Measurements from ENCODE around the gene PLGRKT. TPM values are rescaled to one million over a fixed set of nuclear protein-coding genes. Genes with fewer than 3 reads are reported as not detected.

The PLGRKT gene, protein sequence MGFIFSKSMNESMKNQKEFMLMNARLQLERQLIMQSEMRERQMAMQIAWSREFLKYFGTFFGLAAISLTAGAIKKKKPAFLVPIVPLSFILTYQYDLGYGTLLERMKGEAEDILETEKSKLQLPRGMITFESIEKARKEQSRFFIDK
- total RNA-seq, result 12.4 and 13.9 TPM in 2 replicates
- long read RNA-seq, transcript PLGRKT-201 (6 exons, 932 nt), result major isoform, 19 of 31 reads
- long read RNA-seq, partial matches to known transcripts, result 0 of 31 reads
- long read RNA-seq, other reads (novel, unspliced or antisense), result 12 of 31 reads

DNA sequence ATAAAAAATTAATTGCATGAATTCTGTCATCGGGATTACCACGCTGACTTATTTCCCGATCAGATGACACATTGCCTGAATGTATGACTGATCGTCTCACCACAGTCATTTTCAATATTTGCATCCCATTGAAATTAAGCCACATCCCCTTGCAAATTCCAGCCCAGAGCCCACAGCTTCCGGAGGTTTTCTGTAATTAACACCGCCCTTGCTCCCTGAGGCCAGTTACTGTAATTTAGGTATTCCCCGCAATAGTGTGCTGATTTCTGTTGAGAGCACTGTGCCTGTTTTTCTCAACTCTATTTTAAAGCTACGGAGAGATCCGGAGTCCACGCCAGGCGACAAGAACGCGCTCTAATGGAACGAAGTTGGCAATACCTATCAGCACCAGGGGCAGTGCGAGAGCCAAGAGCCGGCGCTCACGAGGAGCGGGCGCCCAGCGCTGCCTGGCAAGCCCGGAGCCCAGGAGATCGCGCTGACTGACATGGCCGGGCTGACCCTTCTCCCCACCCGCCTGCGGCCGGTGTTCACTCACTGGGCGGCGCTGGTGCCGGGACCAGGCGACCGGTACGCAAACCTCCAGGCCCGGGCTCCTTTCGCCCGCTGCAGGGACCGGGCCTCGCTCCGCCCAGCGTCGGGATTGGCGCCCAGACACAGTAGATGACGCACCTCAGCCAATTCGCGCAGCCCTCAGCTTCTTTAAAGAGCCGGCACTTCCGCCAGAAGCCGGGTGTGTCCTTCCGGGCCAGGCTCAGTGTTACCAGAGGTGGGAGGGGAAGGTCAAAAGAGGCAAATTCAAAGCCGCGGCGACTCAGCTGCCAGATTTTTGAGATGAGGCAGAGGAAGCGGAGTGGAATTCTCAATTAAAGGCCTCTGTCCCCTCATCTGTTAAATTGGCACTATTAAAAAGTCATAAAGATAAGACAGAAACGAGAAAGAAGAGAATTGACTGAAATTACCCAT, at the start of gene PLGRKT:
TSS of gene PLGRKT (minus strand) at position 672 of the 963 bp plus-strand sequence. CDS start 5,948 bp downstream, outside the sequence.
- Mint-ChIP-seq H3K4me1 (ENCODE audit: unreplicated experiment) (peaks cover 21% of the 10 kb centered on the region), H3K27me3 (ENCODE audit: unreplicated experiment) (no peaks in the 10 kb centered on the region), H3K27ac (ENCODE audit: unreplicated experiment) (peak within 1 kb of the TSS; percentile 96), H3K4me3 (ENCODE audit: unreplicated experiment) (peak within 1 kb of the TSS; percentile 91), H3K9me3 (ENCODE audit: unreplicated experiment) (no peaks in the 10 kb centered on the region), H3K36me3 (ENCODE audit: unreplicated experiment) (peaks cover 10% of the 10 kb centered on the region)
- TF ChIP-seq CTCF (IDR thresholded peaks at IDR 0.05), result peak; percentile 39
- DNase-seq (ENCODE audit: extremely low spot score, unreplicated experiment), result peak; percentile 94

DNA sequence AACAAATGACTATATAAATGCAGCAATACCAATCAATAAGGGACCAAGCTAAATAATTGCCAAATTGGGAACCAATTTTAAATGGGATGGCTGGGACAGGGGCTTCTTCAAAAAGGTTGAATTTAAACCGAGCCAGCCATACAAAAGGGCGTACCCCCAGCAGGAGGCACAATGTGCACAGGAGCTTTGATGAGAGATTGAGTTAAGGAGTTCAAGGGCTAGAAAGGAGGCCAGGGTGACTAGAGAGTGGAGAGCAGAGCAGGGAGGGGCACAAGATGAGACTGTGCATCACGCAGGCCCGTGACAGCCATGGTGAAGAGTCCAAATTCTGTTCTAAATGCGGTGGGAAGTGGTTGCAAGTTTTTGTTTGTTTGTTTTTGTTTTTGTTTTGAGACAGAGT, 49.3 kb upstream of the PLGRKT start:
- H3K4me1 Mint-ChIP-seq (ENCODE audit: unreplicated experiment), result no peaks in the 10 kb centered on the region
- no peak overlapping the region for H3K27ac Mint-ChIP-seq (ENCODE audit: unreplicated experiment)
- no peak overlapping the region for H3K4me3 Mint-ChIP-seq (ENCODE audit: unreplicated experiment)
- DNase-seq (ENCODE audit: extremely low spot score, unreplicated experiment), result no peak
- no peaks in the 10 kb centered on the region for H3K27me3 Mint-ChIP-seq (ENCODE audit: unreplicated experiment)
- H3K36me3 Mint-ChIP-seq (ENCODE audit: unreplicated experiment), result no peaks in the 10 kb centered on the region
- no peak for TF ChIP-seq CTCF (IDR thresholded peaks at IDR 0.05)
- peaks cover 5% of the 10 kb centered on the region for H3K9me3 Mint-ChIP-seq (ENCODE audit: unreplicated experiment)

- H3K36me3 Mint-ChIP-seq (ENCODE audit: unreplicated experiment), result no peaks in the 10 kb centered on the region
- no peaks in the 10 kb centered on the region for H3K4me1 Mint-ChIP-seq (ENCODE audit: unreplicated experiment)
- no peak overlapping the region for H3K27ac Mint-ChIP-seq (ENCODE audit: unreplicated experiment)
- no peak for TF ChIP-seq CTCF (IDR thresholded peaks at IDR 0.05)
- DNase-seq (ENCODE audit: extremely low spot score, unreplicated experiment), result no peak
- no peaks in the 10 kb centered on the region for H3K27me3 Mint-ChIP-seq (ENCODE audit: unreplicated experiment)
- H3K4me3 Mint-ChIP-seq (ENCODE audit: unreplicated experiment), result no peak overlapping the region
- H3K9me3 Mint-ChIP-seq (ENCODE audit: unreplicated experiment), result peaks cover 5% of the 10 kb centered on the region
Observed at GRCh38 chr9:5485378-5486085, 47.8 kb upstream of the PLGRKT start.

DNA sequence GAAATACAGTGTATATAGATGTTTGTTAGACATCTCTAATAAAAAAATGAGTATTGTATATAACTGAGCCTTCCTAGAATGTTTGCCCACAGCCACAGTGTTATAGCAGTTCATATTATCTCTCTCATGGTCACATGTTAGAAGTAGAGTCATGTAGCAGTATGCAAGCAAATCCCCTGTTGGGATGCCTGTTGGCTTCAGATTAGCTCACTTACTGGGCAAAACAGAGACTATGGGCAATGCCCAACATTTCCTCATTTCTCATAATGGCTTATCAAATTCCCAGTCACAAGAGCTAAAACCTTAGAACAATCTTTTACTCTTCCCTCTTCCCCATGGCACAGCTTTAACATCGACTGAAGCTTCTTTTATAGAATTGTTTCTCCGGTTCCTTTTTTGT, 45.6 kb upstream of the PLGRKT start:
- H3K4me1 Mint-ChIP-seq (ENCODE audit: unreplicated experiment), result no peaks in the 10 kb centered on the region
- no peak overlapping the region for H3K4me3 Mint-ChIP-seq (ENCODE audit: unreplicated experiment)
- H3K36me3 Mint-ChIP-seq (ENCODE audit: unreplicated experiment), result no peaks in the 10 kb centered on the region
- no peak for TF ChIP-seq CTCF (IDR thresholded peaks at IDR 0.05)
- DNase-seq (ENCODE audit: extremely low spot score, unreplicated experiment), result no peak
- H3K27ac Mint-ChIP-seq (ENCODE audit: unreplicated experiment), result no peak overlapping the region
- H3K27me3 Mint-ChIP-seq (ENCODE audit: unreplicated experiment), result no peaks in the 10 kb centered on the region
- peaks cover 5% of the 10 kb centered on the region for H3K9me3 Mint-ChIP-seq (ENCODE audit: unreplicated experiment)
